Heart left ventricle (tissue), 13 donors: ENCODE results near the gene MYOCD.

ENCODE experiments used
- POLR2A ChIP-seq, 2 donors: fragments of 450-650 bp; IDR thresholded peaks; one replicate each; pipeline ENCODE4 v1.6.1; 2017; ENCODE audit warnings: antibody characterized with exemption in 2 of 2, mild to moderate bottlenecking in 2 of 2, moderate library complexity in 2 of 2
- TF ChIP-seq, protein P1 (sequence below), 12 donors: fragments of 200-600 bp; sonication (generic) in 4 of 12; IDR thresholded peaks; one replicate each; pipeline versions ENCODE4 v1.5.0 to v1.8.0; 2018 to 2022; ENCODE audit warnings: antibody characterized with exemption in 12 of 12, mild to moderate bottlenecking in 5 of 12
- donor health status: ischemic (EF 13 %, LVEDD 7.1; RV severe dilation, severe dysfunction).
- donor health status: DM: no; HTN: yes; CAD: no.
- donor health status: DM: no; HTN: no; CAD: no.
- donor health status: ischemic (EF 25% LVEDD 6.9; RV normal size, moderate dysfunction).
- donor health status: ischemic (EF 25% LVEDD 5.7; RV mildly dilated, moderate dysfunction).
- donor health status: ischemic (EF 35%, LVEDD 5.7; RV mildly dilated, moderate dysfunction).
- donor health status: nonischemic (EF 11% LVEDD 7.7; RV severe dilation, severe dysfunction).
- donor health status: DM: yes; HTN: yes; CAD: no.
- donor health status: PGD.
- donor health status: ischemic (EF 29% LVEDD 5.4; RV normal size, mild dysfunction).
- donor health status: nonischemic (EF 23%, LVEDD 6.1; RV moderate dilation, normal function).

DNA sequence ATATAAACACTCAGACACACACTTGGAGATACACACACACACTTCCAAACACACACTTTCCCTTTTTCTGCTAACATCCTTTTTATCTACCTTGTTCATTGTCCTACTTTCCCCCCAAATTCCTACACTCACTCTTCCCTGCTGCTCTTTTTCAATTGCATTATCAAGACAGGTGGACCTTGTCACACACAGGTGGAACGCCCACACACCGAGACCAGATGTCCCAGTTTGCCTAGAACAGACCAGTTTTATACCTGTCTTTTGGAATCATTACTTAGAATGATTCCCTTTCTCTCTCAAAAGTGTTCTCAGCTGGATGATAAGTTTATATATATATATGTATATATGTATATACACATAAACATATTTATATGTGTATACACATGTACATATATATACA is 72.9 kb downstream of the MYOCD start:
- TF ChIP-seq, protein P1, sequence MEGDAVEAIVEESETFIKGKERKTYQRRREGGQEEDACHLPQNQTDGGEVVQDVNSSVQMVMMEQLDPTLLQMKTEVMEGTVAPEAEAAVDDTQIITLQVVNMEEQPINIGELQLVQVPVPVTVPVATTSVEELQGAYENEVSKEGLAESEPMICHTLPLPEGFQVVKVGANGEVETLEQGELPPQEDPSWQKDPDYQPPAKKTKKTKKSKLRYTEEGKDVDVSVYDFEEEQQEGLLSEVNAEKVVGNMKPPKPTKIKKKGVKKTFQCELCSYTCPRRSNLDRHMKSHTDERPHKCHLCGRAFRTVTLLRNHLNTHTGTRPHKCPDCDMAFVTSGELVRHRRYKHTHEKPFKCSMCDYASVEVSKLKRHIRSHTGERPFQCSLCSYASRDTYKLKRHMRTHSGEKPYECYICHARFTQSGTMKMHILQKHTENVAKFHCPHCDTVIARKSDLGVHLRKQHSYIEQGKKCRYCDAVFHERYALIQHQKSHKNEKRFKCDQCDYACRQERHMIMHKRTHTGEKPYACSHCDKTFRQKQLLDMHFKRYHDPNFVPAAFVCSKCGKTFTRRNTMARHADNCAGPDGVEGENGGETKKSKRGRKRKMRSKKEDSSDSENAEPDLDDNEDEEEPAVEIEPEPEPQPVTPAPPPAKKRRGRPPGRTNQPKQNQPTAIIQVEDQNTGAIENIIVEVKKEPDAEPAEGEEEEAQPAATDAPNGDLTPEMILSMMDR (IDR thresholded peaks at IDR 0.05) = no peak
- no peak for TF ChIP-seq POLR2A (IDR thresholded peaks at IDR 0.05)
